Keratinocyte (primary cell): ENCODE results near the gene HSDL2. TPM values are rescaled to one million over a fixed set of nuclear protein-coding genes. Genes with fewer than 3 reads are reported as not detected.

Experiments
- DNase-seq: peaks from one replicate; pipeline ENCODE4 v3.0.0-alpha.2; 2011; ENCODE audit warnings: low read depth, missing footprints, low spot score
- FAIRE-seq: peaks from 2 replicates; lab custom pipeline; 2011; peaks lifted over from hg19 to GRCh38; lab: Jason Lieb, UNC
- H2AFZ ChIP-seq: 2 replicates; pipeline ENCODE4 v1.6.0; 2012; ENCODE audit warnings: low read length, control low read depth, inconsistent platforms; ENCODE audit not compliant: control insufficient read depth
- H3K27ac ChIP-seq: 2 replicates; pipeline ENCODE4 v1.5.1; 2011; ENCODE audit warnings: low read length; ENCODE audit not compliant: control insufficient read depth, insufficient read depth
- H3K27me3 ChIP-seq: 3 replicates; pipeline ENCODE4 v1.6.0; 2011; ENCODE audit warnings: low read length; ENCODE audit not compliant: control insufficient read depth, insufficient read depth; ENCODE audit errors: extremely low read depth
- H3K36me3 ChIP-seq, 2 experiments: 2 replicates in 1 of 2; 3 replicates in 1 of 2; pipeline ENCODE4 v1.5.1; 2011; ENCODE audit warnings: low read length in 2 of 2, mild to moderate bottlenecking in 1 of 2; ENCODE audit not compliant: control insufficient read depth in 2 of 2, insufficient read depth in 2 of 2; ENCODE audit errors: extremely low read depth in 1 of 2
- H3K4me1 ChIP-seq: 3 replicates; pipeline ENCODE4 v1.5.1; 2011; ENCODE audit warnings: low read length; ENCODE audit not compliant: control insufficient read depth, insufficient read depth; ENCODE audit errors: extremely low read depth
- H3K4me2 ChIP-seq: 3 replicates; pipeline ENCODE4 v1.6.0; 2011; ENCODE audit warnings: low read depth, low read length; ENCODE audit not compliant: control insufficient read depth, insufficient read depth; ENCODE audit errors: extremely low read depth
- H3K4me3 ChIP-seq, 3 experiments: fragments of 200-600 bp in 1 of 3; sonication (generic) in 1 of 3; 2 replicates in 2 of 3; 3 replicates in 1 of 3; pipeline ENCODE4 v1.5.1; 2011 to 2016; ENCODE audit warnings: low read length in 3 of 3, mild to moderate bottlenecking in 3 of 3, control low read depth in 2 of 3, inconsistent platforms in 1 of 3, low read depth in 1 of 3, mixed read lengths in 1 of 3, mixed run types in 1 of 3, moderate library complexity in 1 of 3; ENCODE audit not compliant: control insufficient read depth in 2 of 3, insufficient read depth in 2 of 3; ENCODE audit errors: extremely low read depth in 1 of 3
- H3K79me2 ChIP-seq: 2 replicates; pipeline ENCODE4 v1.6.0; 2012; ENCODE audit warnings: low read length; ENCODE audit not compliant: control insufficient read depth, insufficient read depth
- H3K9ac ChIP-seq: 3 replicates; pipeline ENCODE4 v1.6.0; 2011; ENCODE audit warnings: low read length; ENCODE audit not compliant: control insufficient read depth, insufficient read depth; ENCODE audit errors: extremely low read depth
- H3K9me1 ChIP-seq: 3 replicates; pipeline ENCODE4 v1.6.0; 2011; ENCODE audit warnings: low read length; ENCODE audit not compliant: control insufficient read depth, insufficient read depth; ENCODE audit errors: extremely low read depth
- H3K9me3 ChIP-seq: 2 replicates; pipeline ENCODE4 v1.5.1; 2012; ENCODE audit warnings: low read depth, low read length; ENCODE audit not compliant: control insufficient read depth
- H4K20me1 ChIP-seq: 3 replicates; pipeline ENCODE4 v1.6.0; 2011; ENCODE audit warnings: low read length; ENCODE audit not compliant: control insufficient read depth, insufficient read depth; ENCODE audit errors: extremely low read depth
- CTCF ChIP-seq, 3 experiments: IDR thresholded peaks in 1 of 3; conservative IDR thresholded peaks in 1 of 3; optimal IDR thresholded peaks in 1 of 3; 2 replicates in 2 of 3; 3 replicates in 1 of 3; pipeline versions ENCODE3 to v1.5.1; 2011; ENCODE audit warnings: low read length in 3 of 3, mild to moderate bottlenecking in 3 of 3, moderate library complexity in 2 of 3, control low read depth in 1 of 3, inconsistent platforms in 1 of 3; ENCODE audit not compliant: insufficient read depth in 2 of 3; ENCODE audit errors: extremely low read depth in 1 of 3
- EZH2 ChIP-seq: IDR thresholded peaks from one replicate; pipeline ENCODE4 v1.6.1; 2012; ENCODE audit warnings: inconsistent platforms, mild to moderate bottlenecking, low read length, moderate library complexity
- dilution Hi-C: fragments of 300-500 bp; cut with MboI; formaldehyde crosslinking; loops from one replicate; pipeline ENCODE4 v1.7.0; 2020; ENCODE audit warnings: low sequenced_read_pairs; ENCODE audit not compliant: extremely low pct_ligation_motif_present
- polyA plus RNA-seq, 5 experiments: library from polyadenylated mRNA; depleted of rRNA in 3 of 5; stranded (reverse) in 3 of 5; stranded (forward) in 1 of 5; unstranded in 1 of 5; fragments of >200 nt; gene quantifications; 1 replicate in 1 of 5; 2 replicates in 3 of 5; 3 replicates in 1 of 5; pipeline versions ENCODE4 v1.2.1 to v1.2.3, GENCODE V29; 2011 to 2012; ENCODE audit warnings: missing spikeins in 2 of 5, low read depth in 1 of 5, low replicate concordance in 1 of 5

The HSDL2 gene
- polyA plus RNA-seq, 1 donor (not counting 4 experiments of a cell fraction or from before 2014, with no cell fraction given): 27.6 TPM

- Histone ChIP-seq H3K4me1 (no peaks in the 10 kb centered on the region), H3K9me3 (no peaks in the 10 kb centered on the region), H3K9me1 (no peaks in the 10 kb centered on the region), H2AFZ (no peak overlapping the region), H3K36me3 (peaks cover 0 to 6% of the 10 kb centered on the region in 2 experiments), H3K4me3 (no peak overlapping the region), H3K27me3 (no peaks in the 10 kb centered on the region), H4K20me1 (no peaks in the 10 kb centered on the region), H3K79me2 (no peaks in the 10 kb centered on the region), H3K27ac (no peak overlapping the region), H3K4me2 (no peak overlapping the region), H3K9ac (no peak overlapping the region)
- dilution Hi-C loops: no loop called here
- FAIRE-seq: no peak
- no peak for DNase-seq
- TF ChIP-seq CTCF (optimal IDR thresholded peaks at IDR 0.05 in 1 of 3, IDR thresholded peaks at IDR 0.05 in 1 of 3, conservative IDR thresholded peaks at IDR 0.05 in 1 of 3; ENCODE audit: extremely low read depth in 1 of 3, insufficient read depth in 2 of 3, low read length in 3 of 3): no peak
- TF ChIP-seq EZH2: no peak
These were observed 82.9 kb downstream of the HSDL2 start for GRCh38 chr9:112462855-112463254.

- H3K27me3 ChIP-seq: no peaks in the 10 kb centered on the region
- H3K9ac ChIP-seq: no peak overlapping the region
- FAIRE-seq (no peak), DNase-seq (no peak)
- dilution Hi-C loops: no loop called here
- no peak overlapping the region for H3K4me2 ChIP-seq
- H3K27ac ChIP-seq: no peak overlapping the region
- H3K4me1 ChIP-seq: no peaks in the 10 kb centered on the region
- H3K79me2 ChIP-seq: no peaks in the 10 kb centered on the region
- no peak overlapping the region for H2AFZ ChIP-seq
- no peaks in the 10 kb centered on the region for H3K9me1 ChIP-seq
- H3K9me3 ChIP-seq: no peaks in the 10 kb centered on the region
- no peaks in the 10 kb centered on the region for H4K20me1 ChIP-seq
- H3K36me3 ChIP-seq: peaks cover 0 to 4% of the 10 kb centered on the region in 2 experiments
- H3K4me3 ChIP-seq: no peak overlapping the region
- TF ChIP-seq EZH2 (no peak), CTCF (optimal IDR thresholded peaks at IDR 0.05 in 1 of 3, IDR thresholded peaks at IDR 0.05 in 1 of 3, conservative IDR thresholded peaks at IDR 0.05 in 1 of 3; ENCODE audit: extremely low read depth in 1 of 3, insufficient read depth in 2 of 3, low read length in 3 of 3) (no peak)
These were observed 85.4 kb downstream of the HSDL2 start for GRCh38 chr9:112465352-112465751.
